Hematopoietic multipotent progenitor cell treated with erythropoietin and hydrocortisone succinate and interleukin-3 and kit ligand, for 8 days (in vitro differentiated cells): ENCODE data around the gene LHX4.

Experiments
- DNase-seq: peaks from one replicate; pipeline ENCODE4 v3.0.0-alpha.2; 2015

The LHX4 gene

DNA sequence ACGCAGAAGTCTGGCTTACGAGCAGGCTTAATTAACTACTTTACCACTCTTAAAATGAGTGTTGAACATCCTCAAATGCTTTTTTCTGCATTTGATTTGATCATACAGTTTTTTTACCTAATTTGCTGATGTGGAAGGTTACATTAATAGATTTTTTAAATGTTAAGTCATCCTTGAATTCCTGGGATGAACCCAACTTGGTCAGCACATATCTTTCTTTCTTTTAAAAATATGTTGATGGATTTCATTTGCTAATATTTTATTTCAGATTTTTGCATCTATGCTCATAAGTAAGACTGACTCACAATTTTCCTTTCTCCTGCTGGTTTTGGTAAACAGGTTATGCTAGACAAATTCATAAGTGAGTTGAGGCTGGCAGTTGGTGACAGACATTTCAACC, 82.9 kb downstream of the LHX4 start:
- DNase-seq, result no peak

DNA sequence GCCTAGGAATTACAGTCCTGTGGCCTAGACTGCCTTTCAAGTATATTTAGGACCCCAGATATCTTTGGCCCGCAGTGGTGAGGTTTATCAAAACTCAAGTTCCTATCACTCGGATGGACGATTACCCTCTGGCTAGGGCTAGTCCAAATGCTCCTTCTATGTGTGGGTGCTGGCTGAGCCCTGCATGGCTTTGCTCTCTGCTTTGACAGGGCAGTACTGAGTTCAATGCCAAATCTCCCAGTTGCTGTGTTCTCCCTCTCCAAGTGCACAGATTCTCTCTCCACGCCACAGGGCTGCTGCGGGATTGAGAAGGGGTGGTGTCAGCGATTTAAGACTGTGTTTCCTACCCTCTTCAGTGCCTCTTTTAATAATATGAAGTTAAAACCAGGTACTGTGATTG, 97.0 kb downstream of the LHX4 start:
- DNase-seq, result no peak
